CMK (cell line): ENCODE measurements around the gene RASA4.
"Not testable (repeated sequence)": the region's sequence is repeated elsewhere in the genome, so short reads cannot be mapped to it uniquely, and the experiment has no call there.

Experiments
- DNase-seq: peaks from one replicate; pipeline ENCODE4 v3.0.0-alpha.2; 2010; ENCODE audit warnings: low read depth

The RASA4 gene

GRCh38 chr7:102543596-102543995, 73.0 kb downstream of the RASA4 start, which contains the start of gene UPK3BL2:
TSS of gene UPK3BL2 (minus strand) at chr7:102543696. CDS start at chr7:102543636, 60 bp downstream.
- not testable (repeated sequence) for DNase-seq

GRCh38 chr7:102542771-102543170, 73.8 kb downstream of the RASA4 start:
- DNase-seq: not testable (repeated sequence)

- not testable (repeated sequence) for DNase-seq
Measured at GRCh38 chr7:102542083-102542482, 74.5 kb downstream of the RASA4 start.

- not testable (repeated sequence) for DNase-seq
Measured at GRCh38 chr7:102540604-102541003, 76.0 kb downstream of the RASA4 start.

- DNase-seq: not testable (repeated sequence)
Measured at GRCh38 chr7:102535062-102535615, 81.4 kb downstream of the RASA4 start.

- DNase-seq: not testable (repeated sequence)
Measured at GRCh38 chr7:102532127-102532526, 84.4 kb downstream of the RASA4 start.

GRCh38 chr7:102531583-102531982, 85.0 kb downstream of the RASA4 start:
- not testable (repeated sequence) for DNase-seq

- not testable (repeated sequence) for DNase-seq
Measured at GRCh38 chr7:102527822-102528793, 88.4 kb downstream of the RASA4 start.

GRCh38 chr7:102527182-102527581, 89.4 kb downstream of the RASA4 start:
- not testable (repeated sequence) for DNase-seq

GRCh38 chr7:102524803-102525202, 91.8 kb downstream of the RASA4 start:
- DNase-seq: not testable (repeated sequence)
